GM18499 (cell line): Measurements from ENCODE around the gene TBXT.

ENCODE experiments used
- ATAC-seq: cut with Tn5 transposase; IDR thresholded peaks from one replicate; pipeline ENCODE4 v1.9.1; 2021; ENCODE audit warnings: moderate number of reproducible peaks; ENCODE audit not compliant: insufficient read depth, unreplicated experiment

TBXT gene

DNA sequence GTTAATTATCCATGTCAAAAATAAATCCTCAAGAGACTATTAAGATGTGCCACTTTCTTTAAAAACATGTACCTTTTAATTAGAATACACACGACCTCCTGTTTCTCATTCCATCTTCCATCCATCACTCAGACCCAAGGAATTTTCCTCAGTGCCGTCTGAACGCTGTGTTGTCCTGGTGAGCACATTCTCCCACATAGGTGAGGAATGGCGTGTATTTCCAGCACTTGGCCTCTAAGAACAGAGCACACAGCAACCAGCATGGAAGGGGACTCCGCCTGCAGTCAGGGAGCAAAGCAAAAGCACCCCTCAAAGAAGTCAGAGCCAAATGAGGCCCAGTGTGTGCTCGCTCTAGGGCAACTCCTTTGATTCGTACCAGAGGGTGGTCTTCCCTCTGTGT is 45.9 kb downstream of the TBXT start:
- no peak for ATAC-seq

DNA sequence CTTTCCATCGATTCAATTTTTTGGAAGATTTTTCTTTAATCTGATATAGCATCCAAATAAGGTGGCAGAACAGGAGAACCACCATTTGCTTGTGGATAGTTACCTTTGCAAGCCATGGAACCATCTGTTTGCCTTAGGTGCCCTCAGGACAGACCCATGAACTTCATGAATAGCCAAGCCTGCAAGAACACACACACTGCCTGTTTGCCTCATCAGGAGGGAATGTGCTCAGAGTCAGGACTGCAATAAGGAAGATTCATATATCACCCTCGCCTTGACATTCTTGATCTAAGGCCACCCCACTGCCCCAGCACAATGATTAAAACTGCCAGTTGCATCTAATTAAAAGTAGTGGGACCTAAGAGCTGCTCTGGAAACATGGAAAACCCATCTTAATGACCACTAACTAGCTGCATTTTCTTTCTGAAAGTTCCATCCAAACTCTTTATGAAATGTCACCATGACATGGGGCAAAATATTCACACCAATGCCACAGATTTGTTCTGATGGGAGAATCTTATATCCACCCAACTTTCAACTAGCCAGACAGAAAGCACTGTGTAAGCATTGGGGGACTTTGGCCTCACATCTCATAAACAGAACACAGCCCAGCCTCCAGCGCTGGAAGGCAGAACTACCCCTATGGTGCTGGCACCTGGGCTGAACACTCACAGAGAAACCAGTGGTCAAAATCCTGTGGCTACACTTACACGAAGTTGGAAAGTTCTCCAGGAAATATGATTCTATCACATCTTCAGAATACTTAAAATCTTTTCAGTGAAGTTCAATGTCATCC is 48.3 kb downstream of the TBXT start:
- no peak for ATAC-seq

DNA sequence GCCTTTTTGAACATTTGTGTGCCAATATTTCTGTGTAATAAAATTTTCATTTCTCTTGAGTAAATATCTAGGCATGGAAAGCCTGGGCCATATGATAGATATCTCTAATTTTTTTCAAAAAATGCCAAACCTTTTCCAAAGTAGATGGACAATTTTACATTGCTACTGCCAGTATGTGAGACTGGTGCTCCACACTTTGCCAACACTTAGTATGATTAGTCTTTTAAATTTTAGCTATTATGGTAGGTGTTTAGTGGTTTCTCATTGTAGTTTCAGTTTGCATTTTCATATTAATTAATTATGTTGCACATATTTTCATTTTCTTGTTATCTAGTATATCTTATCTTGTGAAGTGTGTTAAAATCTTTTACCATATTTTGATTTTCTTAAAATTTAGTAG is 52.0 kb downstream of the TBXT start:
- no peak for ATAC-seq

DNA sequence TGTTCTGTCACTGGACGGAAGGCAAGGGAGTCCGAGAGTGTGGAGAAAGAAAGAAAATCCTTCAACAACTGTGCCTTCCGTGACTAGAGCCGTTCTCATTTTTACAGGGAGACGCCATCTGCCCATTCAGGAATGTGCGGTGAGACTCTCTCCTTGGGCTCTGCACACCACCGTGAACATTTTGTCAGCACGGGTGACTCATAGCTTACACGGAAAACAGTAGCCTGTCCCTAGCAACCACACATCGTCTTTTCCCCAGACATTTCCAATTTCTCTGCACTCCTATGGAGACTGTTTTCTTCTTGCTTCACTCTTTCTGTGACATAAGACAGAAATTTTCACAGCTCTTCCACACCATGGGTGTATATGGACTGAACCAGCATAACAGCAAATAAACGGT is 55.1 kb downstream of the TBXT start:
- no peak for ATAC-seq

DNA sequence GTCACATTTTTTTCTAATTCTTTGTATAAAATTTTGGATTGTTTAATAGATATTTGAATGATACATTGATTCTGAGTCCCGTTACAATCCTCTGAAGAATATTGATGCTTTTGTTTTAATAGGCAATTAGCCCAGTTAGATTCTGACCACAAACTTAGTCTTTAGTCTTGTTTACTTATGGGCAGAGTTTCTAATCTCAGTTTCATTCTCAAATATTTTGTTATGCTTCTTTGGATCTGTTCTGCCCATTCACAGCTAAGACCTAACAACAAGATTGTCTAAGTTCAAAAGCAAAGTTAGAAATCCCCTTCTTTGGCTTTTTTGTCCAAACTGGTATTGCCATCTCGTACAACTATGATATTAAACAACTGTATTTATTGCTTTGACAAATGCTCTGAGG is 58.0 kb downstream of the TBXT start:
- no peak for ATAC-seq
